HG03066 (cell line): Measurements from ENCODE around the gene SFSWAP.
"Not testable (repeated sequence)": the region's sequence is repeated elsewhere in the genome, so short reads cannot be mapped to it uniquely, and the experiment has no call there.

Source experiments
- ATAC-seq: cut with Tn5 transposase; IDR thresholded peaks from one replicate; pipeline ENCODE4 v1.9.1; 2021; ENCODE audit warnings: low read depth; ENCODE audit not compliant: unreplicated experiment

SFSWAP gene

DNA sequence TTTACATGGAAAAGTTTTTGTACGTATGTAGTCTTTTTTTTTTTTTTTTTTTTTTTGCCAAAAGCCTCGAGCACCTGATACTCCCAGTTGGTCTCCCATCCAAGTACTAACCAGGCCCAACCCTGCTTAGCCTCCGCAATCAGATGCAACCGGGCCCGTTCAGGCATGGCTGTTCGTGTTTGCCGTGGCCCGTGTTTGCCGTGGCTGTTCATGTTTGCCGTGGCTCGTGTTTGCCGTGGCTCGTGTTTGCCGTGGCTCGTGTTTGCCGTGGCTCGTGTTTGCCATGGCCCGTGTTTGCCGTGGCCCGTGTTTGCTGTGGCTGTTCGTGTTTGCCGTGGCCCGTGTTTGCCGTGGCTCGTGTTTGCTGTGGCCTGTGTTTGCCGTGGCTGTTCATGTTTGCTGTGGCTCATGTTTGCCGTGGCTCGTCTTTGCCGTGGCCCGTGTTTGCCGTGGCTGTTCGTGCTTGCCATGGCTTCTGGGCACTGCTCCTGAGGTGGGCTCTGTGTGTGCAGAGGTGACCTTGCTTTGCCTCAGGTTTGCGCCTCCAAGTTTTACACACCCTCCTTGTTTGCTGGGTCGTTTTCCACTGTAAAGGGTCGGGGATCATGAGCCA is 90.5 kb downstream of the SFSWAP start:
- no peak for ATAC-seq

DNA sequence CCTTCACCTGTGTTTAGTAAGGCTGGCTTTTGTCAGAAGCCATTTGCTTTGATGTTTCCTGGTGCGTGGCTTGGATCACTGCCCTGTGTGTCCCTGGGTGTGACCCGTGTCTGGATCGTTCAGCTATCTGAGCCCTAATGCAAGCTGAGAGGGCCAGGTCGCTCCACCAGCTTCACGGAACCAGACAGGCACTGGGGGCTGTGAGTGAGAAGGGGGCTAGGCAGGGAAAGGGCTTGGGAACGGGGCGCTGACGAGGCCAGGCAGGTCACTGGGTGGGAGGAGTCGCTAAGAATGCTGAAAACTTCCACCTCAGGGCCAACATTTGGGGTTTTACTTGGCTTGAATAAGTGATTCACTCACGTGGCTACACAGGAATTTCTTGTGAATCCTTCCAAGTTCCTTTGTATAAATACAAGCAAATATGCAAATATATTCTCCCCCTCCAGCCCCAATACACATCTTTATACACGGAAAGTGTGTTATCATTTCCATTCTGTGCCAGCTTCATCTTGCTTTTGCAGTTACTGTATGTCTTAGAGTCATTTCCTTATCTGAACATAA is 93.2 kb downstream of the SFSWAP start:
- ATAC-seq: no peak

DNA sequence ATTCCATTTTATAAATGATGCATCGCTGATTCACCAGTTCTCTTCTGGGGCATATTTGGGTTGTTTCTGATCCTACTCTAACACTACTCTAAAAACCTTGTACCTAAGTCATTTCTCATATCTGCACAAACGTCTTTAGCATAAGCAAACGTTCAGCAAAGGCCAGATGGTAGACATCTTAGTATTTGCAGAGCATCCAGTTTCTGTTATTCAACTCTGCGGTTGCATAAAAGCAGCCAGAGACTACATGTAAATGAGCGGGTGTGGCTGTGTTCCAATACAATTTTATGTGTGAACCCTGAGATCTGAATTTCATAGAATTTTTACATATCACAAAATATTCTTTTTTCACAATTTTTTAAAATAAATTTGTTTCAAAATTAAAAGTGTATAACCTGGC is 94.5 kb downstream of the SFSWAP start:
- no peak for ATAC-seq

DNA sequence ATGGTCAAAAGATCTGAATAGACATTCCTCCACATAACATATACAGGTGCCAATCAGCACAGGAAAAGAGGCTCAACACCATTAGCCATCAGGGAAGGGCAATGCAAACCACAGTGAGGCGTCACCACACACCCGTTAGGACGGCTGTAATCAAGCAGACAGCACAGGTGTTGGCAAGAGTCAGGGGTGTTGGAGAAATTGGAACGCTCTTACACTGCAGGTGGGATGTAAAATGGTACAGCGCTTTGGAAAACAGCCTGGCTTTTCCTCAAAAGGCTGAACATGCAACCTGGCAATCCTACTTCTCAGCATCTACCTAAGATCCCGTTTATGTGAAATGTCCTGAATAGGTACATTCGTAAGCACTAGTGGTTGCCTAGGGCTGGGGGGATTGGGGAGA is 95.8 kb downstream of the SFSWAP start:
- ATAC-seq: no peak

DNA sequence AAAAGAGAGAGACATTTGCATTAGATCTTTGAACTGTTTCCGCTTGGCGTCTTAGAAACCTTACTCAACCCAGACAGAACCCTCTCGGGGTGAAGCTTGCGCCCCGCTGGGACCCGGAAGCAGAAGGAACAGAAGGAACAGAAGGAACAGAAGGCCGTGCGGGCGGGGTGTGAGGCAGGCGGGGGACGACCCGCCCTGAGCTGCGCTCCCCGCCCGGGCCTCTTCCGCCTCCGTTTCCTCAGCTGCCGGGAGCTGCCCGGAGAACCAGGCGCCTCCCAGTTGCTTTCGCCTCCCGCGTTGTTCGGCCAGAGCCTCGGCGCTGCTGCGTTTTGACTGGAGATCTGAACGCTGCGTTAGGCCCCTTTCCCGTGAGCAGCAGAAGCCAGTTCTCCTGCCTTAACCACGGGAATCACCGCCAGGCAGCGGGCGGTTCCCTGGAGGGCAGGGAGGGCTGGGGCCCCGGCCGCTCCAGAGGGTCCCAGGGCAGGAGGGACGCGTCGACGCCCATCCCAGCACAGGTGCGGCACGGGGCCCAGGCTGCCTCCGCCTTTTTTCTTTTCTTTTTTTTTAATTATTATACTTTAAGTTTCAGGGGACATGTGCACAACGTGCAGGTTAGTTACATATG is 98.0 kb downstream of the SFSWAP start:
- ATAC-seq: no peak

DNA sequence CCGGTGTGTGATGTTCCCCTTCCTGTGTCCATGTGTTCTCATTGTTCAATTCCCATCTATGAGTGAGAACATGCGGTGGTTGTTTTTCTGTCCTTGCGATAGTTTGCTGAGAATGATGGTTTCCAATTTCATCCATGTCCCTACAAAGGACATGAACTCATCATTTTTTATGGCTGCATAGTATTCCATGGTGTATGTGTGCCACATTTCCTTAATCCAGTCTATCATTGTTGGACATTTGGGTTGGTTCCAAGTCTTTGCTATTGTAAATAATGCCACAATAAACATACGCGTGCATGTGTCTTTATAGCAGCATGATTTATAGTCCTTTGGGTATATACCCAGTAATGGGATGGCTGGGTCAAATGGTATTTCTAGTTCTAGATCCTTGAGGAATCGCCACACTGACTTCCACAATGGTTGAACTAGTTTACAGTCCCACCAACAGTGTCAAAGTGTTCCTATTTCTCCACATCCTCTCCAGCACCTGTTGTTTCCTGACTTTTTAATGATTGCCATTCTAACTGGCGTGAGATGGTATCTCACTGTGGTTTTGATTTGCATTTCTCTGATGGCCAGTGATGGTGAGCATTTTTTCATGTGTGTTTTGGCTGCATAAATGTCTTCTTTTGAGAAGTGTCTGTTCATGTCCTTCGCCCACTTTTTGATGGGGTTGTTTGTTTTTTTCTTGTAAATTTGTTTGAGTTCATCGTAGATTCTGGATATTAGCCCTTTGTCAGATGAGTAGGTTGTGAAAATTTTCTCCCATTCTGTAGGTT is 98.8 kb downstream of the SFSWAP start:
- ATAC-seq: not testable (repeated sequence)

DNA sequence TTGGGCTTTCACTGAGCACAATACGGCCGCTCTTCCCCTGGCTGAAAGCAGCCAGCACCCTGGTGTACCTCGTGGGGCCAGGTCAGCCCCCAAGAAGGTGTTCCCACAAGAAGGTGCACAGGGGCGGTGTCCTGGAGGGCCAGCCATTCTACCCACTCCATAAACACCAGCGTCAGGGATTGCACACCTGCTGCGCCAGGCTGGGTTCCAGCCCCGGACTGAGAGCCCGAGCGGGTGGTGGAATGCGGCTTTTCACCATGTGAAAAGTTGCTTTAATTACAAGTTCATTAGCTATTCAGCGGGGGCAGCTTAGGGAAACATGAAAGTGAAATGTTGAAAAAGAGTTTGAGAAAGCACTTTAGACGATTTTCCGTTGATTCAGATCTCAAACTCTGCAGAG is 99.8 kb downstream of the SFSWAP start:
- ATAC-seq: no peak

DNA sequence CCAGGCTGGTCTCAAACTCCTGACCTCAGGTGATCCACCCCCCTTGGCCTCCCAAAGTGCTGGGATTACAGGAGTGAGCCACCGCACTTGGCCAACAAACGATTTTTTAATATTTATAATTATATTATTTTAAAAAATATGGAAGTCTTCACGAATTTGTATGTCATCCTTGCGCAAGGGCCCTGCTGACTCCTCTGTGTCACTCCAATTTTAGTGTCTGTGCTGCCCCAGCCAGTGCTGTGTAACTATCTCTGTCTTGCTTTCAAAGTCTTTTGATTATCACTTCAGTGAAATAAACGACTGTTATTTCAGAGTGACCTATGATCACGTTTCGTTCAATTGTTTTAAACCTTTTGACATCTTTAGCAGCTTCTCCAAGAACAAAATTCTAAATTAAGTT is 104.2 kb downstream of the SFSWAP start:
- no peak for ATAC-seq

DNA sequence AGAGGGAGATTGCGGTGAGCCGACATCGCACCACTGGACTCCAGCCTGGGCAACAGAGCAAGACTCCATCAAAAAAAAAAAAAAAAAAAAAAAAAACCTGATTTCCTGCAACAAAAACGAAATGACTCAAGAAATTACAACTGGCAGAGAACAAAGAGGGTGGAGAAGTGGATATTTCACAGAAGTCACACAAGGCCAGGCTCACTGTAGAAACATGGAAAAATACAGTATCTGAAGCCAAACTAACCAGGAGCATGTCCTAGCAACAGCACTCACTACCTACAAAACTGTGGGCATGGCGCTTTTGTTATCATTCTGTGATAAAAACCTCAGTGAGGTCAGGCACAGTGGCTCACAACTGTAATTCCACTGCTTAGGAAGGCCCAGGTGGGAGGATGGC is 105.6 kb downstream of the SFSWAP start:
- no peak for ATAC-seq

DNA sequence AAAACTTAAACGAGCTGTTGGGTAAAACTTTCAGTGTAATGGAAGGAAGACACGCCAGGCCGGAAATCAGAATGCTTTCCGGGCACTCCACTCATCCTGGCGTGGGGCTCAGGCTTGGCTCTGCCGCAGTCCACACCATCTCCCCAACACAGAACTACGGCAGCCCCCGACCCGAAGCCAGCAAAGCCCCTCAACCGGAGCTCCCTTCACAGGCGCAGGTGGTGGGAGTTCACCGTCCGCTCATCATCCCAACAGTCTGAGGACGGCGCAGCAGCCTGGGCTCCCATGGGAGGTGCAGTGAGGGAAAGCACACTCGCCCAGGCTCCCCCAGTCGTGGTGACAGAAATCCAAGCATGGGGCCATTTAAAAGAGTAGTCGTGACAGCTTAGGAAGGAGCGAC is 106.4 kb downstream of the SFSWAP start:
- no peak for ATAC-seq

DNA sequence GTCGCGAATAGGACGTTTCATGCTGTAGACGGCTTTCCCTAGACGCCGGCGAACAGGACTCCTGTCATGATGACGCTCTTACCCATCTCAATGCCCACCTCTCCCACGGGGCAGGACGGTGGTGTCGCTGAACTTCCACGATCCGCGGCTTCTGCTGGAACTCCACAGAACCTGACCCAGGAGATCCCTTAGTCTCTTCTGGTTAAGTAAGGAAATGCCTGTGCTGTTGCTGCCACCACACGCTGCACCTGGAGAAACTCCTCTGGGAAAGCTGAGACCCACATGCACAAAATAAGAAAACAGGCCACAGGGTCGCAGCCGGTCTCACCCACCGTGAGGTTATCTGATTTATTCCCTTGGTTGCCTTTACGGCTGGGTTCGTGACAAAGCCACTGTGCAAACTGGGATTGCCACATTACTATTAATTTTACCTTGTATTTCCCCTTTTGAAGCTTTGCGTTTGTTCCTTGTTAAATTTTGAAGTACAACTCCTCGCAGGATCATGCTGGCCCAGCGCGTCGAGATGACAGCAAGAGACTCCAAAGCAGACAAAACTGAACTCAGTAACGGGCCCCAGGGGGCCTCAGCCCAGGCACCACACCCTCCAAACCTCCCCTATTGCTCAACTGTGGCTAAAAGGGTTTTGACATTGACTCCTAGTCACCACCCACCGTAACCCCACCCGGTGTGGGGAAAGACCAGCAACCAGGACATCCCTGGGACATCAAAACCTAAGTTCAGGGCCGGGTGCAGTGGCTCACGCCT is 108.1 kb downstream of the SFSWAP start:
- no peak for ATAC-seq

DNA sequence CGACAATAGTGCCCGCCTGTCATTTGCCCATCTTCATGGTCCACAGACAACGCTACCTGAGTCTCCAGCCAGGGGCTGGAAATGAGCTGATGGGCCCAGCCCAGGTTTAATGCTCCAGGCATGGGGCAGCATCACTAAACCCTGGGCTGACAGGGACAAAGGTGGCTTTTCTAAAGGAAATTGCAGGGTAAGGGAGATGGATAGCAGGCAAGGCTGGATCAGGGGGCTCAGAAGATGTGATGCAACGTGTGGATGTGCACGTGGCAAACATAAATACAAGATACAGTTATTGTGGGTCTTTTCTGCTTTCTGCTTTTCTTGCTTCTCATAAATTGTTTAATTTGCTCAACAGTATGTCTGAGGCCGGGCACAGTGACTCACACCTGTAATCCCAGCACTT is 113.6 kb downstream of the SFSWAP start:
- no peak for ATAC-seq

DNA sequence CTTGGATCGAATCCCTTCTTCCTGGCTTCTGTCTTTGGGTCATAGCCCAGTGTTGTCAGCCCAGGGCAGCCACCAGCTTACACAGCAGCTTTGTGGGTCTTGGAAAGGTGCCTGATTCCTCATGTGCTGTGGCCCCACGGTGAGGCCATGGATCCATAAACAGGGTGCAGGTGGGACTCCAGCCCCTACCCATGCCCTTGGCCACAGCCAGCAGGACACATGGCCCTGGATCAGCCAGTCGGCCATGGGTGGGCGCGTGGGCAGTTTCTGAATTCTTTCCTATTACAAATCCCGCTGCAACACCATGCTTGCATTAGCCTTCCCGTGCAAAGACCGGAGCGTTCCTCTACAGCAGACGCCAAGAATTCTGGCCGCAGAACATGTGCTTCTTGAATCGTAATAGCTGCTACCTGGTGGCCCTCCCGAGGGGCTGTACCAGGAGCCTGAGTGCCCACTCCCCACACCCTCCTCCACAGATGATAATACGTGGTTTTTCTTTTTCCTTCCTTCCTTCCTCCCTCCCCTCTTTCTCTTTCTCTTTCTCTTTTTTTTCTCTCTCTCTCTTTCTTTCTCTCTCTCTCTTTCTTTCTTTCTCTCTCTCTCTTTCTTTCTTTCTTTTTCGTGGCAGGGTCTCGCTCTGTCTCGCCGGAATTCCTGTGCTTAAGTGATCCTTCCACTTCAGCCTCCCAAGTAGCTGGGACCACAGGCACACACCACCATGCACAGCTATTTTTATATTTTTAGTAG is 114.4 kb downstream of the SFSWAP start:
- ATAC-seq: no peak

DNA sequence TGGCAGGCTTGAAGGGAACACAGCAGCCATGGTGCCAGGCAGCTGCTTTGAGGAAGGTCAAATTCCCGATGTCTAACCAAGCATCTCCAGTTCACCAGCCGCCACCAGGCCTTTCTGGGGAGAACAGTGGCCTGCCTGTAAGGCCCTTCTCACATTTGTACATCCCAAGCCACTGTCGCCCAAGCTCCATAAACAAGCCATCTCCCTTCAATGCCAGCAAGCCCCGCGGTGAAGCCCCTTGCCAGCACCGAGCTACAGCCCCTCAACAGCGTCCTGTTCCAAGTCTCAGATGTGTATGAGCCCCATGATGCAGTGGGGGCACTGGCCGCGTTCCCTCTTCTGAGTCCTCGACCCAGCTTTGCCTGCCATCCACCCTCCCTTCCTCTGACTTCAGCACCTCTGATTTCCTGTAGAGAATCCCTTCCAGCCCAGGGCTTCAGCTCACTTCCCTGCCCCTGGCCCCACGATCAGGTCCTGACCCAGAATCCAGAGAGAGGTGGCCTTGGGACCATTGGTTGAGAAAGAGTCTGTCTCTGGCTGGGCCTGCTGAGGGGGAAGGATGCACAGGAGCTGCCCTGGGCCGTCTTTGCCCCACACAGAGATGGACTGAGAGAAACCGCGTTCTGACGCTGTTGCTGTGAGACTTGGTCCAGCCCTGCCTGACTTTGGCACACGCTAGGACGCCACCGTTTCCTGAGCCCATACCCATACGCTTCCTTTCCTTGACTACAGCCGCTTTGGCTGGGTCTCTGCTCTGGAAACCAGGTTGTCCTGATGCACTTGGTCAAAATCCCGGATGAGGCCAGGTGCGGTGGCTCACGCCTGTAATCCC is 115.4 kb downstream of the SFSWAP start:
- no peak for ATAC-seq

DNA sequence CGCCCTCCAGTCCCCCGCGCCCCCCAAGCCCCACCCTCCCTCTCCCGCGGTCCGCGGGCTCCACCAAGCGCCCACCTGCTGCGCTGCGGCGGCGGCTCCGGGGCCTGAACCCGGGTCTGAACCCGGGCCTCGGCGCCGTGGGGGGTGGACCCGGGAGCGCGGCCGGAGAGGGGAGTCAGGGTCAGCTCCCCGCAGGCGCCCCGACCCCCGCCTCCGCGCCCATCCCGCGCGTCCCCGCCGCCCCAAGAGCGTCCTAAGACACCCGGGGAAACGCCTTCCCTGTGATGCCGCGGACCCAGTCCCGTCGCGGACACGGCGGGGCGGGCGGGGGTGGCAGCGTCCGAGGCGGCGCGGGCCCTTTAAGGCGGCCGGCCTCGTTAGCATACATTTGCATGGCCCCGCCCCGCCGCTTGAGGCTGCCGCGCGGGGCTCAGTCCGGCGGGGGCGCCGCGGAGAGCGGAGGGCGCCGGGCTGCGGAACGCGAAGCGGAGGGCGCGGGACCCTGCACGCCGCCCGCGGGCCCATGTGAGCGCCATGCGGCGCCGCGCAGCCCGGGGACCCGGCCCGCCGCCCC is 117.2 kb downstream of the SFSWAP start, which contains the start of gene MMP17:
Gene MMP17 (plus strand): TSS at position 433 of the 574 bp plus-strand sequence. CDS start 102 bp downstream, at position 535.
- ATAC-seq: no peak

DNA sequence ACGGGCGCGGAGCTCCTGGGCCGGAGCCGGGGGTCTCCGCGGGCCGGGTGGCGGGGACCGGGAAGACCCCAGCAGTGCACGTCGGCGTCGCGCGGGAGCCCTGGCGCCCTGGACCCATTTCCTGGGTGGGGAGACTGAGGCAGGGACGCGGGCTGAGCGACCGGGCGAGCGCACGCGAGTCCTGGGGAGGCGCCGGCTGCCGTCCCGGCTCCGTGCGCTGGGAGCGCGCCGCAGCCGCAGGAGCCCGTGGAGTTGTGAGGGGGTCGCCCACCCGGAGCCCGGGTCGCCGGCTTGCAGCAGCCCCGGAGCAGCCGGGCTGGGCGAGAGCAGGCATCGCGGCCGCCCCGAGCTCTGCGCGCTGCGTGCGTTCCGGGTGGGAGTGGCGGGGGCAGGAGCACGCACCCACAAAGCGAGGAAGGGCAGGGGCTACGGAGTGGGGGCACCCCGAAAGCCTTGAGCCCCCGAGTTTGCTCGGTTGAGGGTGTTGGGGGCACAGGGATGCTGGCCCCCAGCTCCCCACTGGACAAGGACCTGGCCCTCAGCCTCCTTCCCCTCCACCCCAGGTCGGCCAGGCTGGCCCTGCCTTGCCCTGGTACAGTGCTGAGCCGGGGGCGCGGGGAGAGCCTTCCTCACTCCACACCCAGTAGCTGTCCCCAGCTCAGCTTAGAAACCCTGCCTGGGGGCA is 117.9 kb downstream of the SFSWAP start:
- ATAC-seq: no peak

DNA sequence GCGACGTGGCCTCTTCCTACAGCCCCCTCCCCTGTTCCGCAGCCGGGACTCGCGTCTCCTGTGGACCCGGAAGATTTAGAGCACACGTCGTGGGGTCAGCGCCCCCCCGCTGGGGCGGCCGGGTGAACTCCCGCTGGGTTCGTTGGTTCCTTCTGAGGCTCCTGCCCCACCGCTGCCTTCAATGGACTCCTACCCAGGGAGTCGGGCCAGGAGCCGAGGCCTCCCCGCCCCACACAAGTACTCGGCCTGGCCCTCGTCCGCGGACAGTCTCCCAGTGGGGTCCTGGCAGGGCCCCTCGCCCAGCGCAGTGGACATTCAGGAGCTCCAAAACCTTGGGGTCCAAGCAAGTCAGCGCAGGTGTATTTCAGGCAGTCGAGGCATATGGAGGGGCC is 118.5 kb downstream of the SFSWAP start:
- no peak for ATAC-seq

DNA sequence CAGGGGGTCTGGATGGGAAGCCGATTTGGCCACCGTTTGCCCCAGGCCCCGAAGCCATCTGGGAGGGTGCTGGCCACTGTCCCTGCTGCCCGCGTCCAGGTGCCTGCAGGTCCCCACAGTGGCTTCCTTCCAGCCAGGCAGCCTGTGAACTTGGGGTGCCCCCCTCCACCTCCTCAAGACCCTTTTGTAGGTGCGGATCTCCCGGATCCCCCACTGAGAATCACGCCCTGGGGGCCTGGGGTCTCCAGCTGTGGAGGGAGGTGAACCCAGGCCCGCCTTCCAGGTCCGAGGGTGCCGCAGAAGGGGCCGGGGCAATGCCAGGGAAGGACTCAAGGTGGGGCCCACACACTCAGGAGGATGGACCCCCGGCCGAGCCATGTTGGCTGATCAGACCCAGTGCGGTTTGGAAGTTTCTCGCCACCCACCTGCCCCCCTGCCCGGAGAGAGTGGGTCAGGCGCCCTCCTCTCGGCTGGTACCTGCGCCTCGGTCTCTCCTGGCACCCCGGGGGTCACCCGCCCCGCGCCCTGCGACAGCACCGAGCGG is 119.0 kb downstream of the SFSWAP start:
- no peak for ATAC-seq
